ENCODE results near the gene DENND5B. TPM values are rescaled to one million over a fixed set of nuclear protein-coding genes. Genes with fewer than 3 reads are reported as not detected.

Gene DENND5B
- total RNA-seq, 6 experiments from 2014 or later = 12.6 to 18.4 (median 16.6) TPM

GRCh38 chr12:31496257-31496656 is 94.7 kb downstream of the DENND5B start:
- intact Hi-C loops (cut with DNase I) = no loop called here
- no peaks in the 10 kb centered on the region for H3K27me3 ChIP-seq
- no peak overlapping the region for H3K27ac ChIP-seq
- no peak for TF ChIP-seq CTCF (IDR thresholded peaks at IDR 0.05)
- no peak for TF ChIP-seq POLR2A (IDR thresholded peaks at IDR 0.05)
- no peak for DNase-seq
- H3K4me1 ChIP-seq = no peaks in the 10 kb centered on the region
- H3K9me3 ChIP-seq = no peaks in the 10 kb centered on the region
- peaks cover 0 to 2% (median 0%) of the 10 kb centered on the region in 4 donors for H3K36me3 ChIP-seq
- H3K4me3 ChIP-seq = no peak overlapping the region
- ATAC-seq = no peak

GRCh38 chr12:31494455-31494854 is 96.5 kb downstream of the DENND5B start:
- 100% methylated on average over 1 of the region's 2 CpGs for WGBS (ENCODE audit: insufficient coverage, low coverage, low lambda C conversion rate, missing lambda C conversion rate)
- Histone ChIP-seq H3K9me3 (no peaks in the 10 kb centered on the region), H3K27me3 (no peaks in the 10 kb centered on the region), H3K4me3 (no peak overlapping the region), H3K36me3 (peaks cover 0 to 2% (median 0%) of the 10 kb centered on the region in 4 donors), H3K4me1 (no peaks in the 10 kb centered on the region), H3K27ac (no peak overlapping the region)
- ATAC-seq = no peak
- DNase-seq = no peak
- intact Hi-C loops (cut with DNase I) = no loop called here
- TF ChIP-seq CTCF (IDR thresholded peaks at IDR 0.05) (no peak), POLR2A (IDR thresholded peaks at IDR 0.05) (no peak)

GRCh38 chr12:31492599-31493196 is 98.2 kb downstream of the DENND5B start:
- DNase-seq (no peak), ATAC-seq (no peak)
- intact Hi-C loops (cut with DNase I) = no loop called here
- Histone ChIP-seq H3K9me3 (no peaks in the 10 kb centered on the region), H3K36me3 (peaks cover 0 to 2% (median 0%) of the 10 kb centered on the region in 4 donors), H3K27ac (no peak overlapping the region), H3K4me3 (no peak overlapping the region), H3K4me1 (no peaks in the 10 kb centered on the region), H3K27me3 (no peaks in the 10 kb centered on the region)
- TF ChIP-seq CTCF (IDR thresholded peaks at IDR 0.05) = no peak
- TF ChIP-seq POLR2A (IDR thresholded peaks at IDR 0.05) = no peak
- 92% methylated on average over 2 of the region's 2 CpGs for WGBS (ENCODE audit: insufficient coverage, low coverage, low lambda C conversion rate, missing lambda C conversion rate)

- TF ChIP-seq POLR2A (IDR thresholded peaks at IDR 0.05) (no peak), CTCF (IDR thresholded peaks at IDR 0.05) (no peak)
- DNase-seq = no peak
- Histone ChIP-seq H3K4me1 (no peaks in the 10 kb centered on the region), H3K27ac (no peak overlapping the region), H3K27me3 (no peaks in the 10 kb centered on the region), H3K36me3 (peaks cover 0 to 2% (median 0%) of the 10 kb centered on the region in 4 donors), H3K4me3 (no peak overlapping the region), H3K9me3 (no peaks in the 10 kb centered on the region)
- intact Hi-C loops (cut with DNase I) = no loop called here
- WGBS (ENCODE audit: insufficient coverage, low coverage, low lambda C conversion rate, missing lambda C conversion rate) = 82% methylated on average over 5 of the region's 5 CpGs
- ATAC-seq = peak in 1 of 4 donors; percentile 30
These were observed 98.9 kb downstream of the DENND5B start for GRCh38 chr12:31491841-31492598.

All from right lobe of liver (tissue), 6 donors.